ENCODE results near the gene PXDC1. TPM values are rescaled to one million over a fixed set of nuclear protein-coding genes. Genes with fewer than 3 reads are reported as not detected.

PXDC1 gene
- total and polyA plus RNA-seq, 2 experiments from 2014 or later, result 12.3 to 16.1 TPM

- Histone ChIP-seq H3K27ac (no peak overlapping the region), H3K36me3 (no peaks in the 10 kb centered on the region), H3K4me1 (ENCODE audit: low read depth) (no peaks in the 10 kb centered on the region), H3K27me3 (no peaks in the 10 kb centered on the region), H3K4me3 (no peak overlapping the region), H3K9me3 (ENCODE audit: low read depth) (no peaks in the 10 kb centered on the region)
- no peak for DNase-seq (ENCODE audit: low read depth in 1 of 2, low spot score in 1 of 2)
- no peak for TF ChIP-seq CTCF (IDR thresholded peaks at IDR 0.05; ENCODE audit: low read depth, low read length)
Measured at GRCh38 chr6:3764516-3765335, 13.2 kb upstream of the PXDC1 start.

GRCh38 chr6:3762852-3763251, 11.3 kb upstream of the PXDC1 start:
- Histone ChIP-seq H3K27me3 (no peaks in the 10 kb centered on the region), H3K9me3 (ENCODE audit: low read depth) (no peaks in the 10 kb centered on the region), H3K4me3 (no peak overlapping the region), H3K27ac (no peak overlapping the region), H3K4me1 (ENCODE audit: low read depth) (no peaks in the 10 kb centered on the region), H3K36me3 (no peaks in the 10 kb centered on the region)
- no peak for DNase-seq (ENCODE audit: low read depth in 1 of 2, low spot score in 1 of 2)
- no peak for TF ChIP-seq CTCF (IDR thresholded peaks at IDR 0.05; ENCODE audit: low read depth, low read length)

GRCh38 chr6:3762359-3762758, 10.8 kb upstream of the PXDC1 start:
- no peak for TF ChIP-seq CTCF (IDR thresholded peaks at IDR 0.05; ENCODE audit: low read depth, low read length)
- DNase-seq (ENCODE audit: low read depth in 1 of 2, low spot score in 1 of 2), result no peak
- no peaks in the 10 kb centered on the region for H3K9me3 ChIP-seq (ENCODE audit: low read depth)
- H3K27ac ChIP-seq, result no peak overlapping the region
- H3K4me1 ChIP-seq (ENCODE audit: low read depth), result no peaks in the 10 kb centered on the region
- H3K27me3 ChIP-seq, result no peaks in the 10 kb centered on the region
- no peaks in the 10 kb centered on the region for H3K36me3 ChIP-seq
- H3K4me3 ChIP-seq, result no peak overlapping the region

GRCh38 chr6:3761989-3762270, 10.4 kb upstream of the PXDC1 start:
- TF ChIP-seq CTCF (IDR thresholded peaks at IDR 0.05; ENCODE audit: low read depth, low read length), result no peak
- no peaks in the 10 kb centered on the region for H3K27me3 ChIP-seq
- H3K9me3 ChIP-seq (ENCODE audit: low read depth), result no peaks in the 10 kb centered on the region
- no peak overlapping the region for H3K4me3 ChIP-seq
- H3K36me3 ChIP-seq, result no peaks in the 10 kb centered on the region
- DNase-seq (ENCODE audit: low read depth in 1 of 2, low spot score in 1 of 2), result no peak
- H3K27ac ChIP-seq, result no peak overlapping the region
- H3K4me1 ChIP-seq (ENCODE audit: low read depth), result no peaks in the 10 kb centered on the region

GRCh38 chr6:3759646-3760232, 8.2 kb upstream of the PXDC1 start:
- no peak overlapping the region for H3K27ac ChIP-seq
- H3K9me3 ChIP-seq (ENCODE audit: low read depth), result no peaks in the 10 kb centered on the region
- DNase-seq (ENCODE audit: low read depth in 1 of 2, low spot score in 1 of 2), result peak in 1 of 2 donors; percentile 56

More at GRCh38 chr6:3759646-3760232, 8.2 kb upstream of the PXDC1 start:
- TF ChIP-seq CTCF (IDR thresholded peaks at IDR 0.05; ENCODE audit: low read depth, low read length), result no peak
- Histone ChIP-seq H3K36me3 (no peaks in the 10 kb centered on the region), H3K27me3 (no peaks in the 10 kb centered on the region), H3K4me1 (ENCODE audit: low read depth) (no peaks in the 10 kb centered on the region), H3K4me3 (no peak overlapping the region)
